T1000 (cell line): ENCODE measurements around the gene BBS1.
A peak's percentile ranks its signal among the peaks of the same experiment; 100 is the strongest.
"Not testable (repeated sequence)": the region's sequence is repeated elsewhere in the genome, so short reads cannot be mapped to it uniquely, and the experiment has no call there.

Experiments used
- DNase-seq: peaks from one replicate; lab custom pipeline; 2025; ENCODE audit warnings: mixed read lengths; lab: John Stamatoyannopoulos, UW

Gene BBS1

DNA sequence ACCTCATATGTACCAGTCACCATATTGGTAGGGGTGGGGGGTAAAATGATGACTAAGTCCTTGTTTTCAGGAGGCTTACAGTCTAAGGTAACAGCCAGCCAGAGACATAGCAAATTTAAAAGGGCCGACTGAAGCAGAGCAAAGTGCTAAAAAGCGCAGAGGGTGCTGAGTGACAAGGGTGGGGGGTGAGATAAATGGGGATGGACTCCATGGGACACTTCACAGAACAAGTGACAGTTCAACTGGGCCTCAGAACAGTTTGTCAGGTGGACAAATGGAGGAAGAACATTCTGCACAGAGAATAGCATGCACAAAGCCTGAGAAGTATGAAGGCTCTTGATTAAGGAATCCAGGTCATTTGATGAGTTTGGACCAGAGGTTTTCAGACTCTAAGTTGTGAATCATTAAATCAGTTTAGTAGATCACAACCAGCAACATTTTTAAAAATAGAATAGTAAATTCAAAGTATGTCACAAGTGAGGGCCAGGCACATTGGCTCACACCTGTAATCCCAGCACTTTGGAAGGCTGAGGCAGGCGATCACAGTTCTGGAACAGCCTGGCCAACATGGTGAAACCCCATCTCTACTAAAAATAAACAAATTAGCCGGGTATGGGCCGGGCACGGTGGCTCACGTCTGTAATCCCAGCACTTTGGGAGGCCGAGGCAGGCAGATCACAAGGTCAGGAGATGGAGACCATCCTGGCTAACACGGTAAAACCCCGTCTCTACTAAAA is 14.0 kb downstream of the BBS1 start:
- no peak for DNase-seq

DNA sequence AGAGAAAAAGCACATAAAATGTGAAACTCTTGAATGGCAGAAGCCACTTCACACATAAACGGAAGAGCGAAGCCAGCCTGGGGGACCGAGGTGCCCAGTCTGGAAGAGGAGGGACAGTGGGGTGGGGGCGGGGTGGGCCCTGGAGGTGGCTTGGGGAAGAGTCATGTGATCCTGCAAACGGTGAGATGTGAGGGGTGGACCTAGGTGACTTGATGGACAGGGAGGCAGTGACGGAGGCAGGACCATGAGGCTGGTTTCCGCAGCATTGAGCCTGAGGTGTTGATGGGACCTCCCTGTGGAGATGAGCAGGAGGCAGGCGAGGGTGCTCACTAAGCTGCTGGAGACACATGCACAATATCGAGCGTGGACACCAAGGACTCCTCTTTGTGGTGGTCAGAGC is 18.6 kb downstream of the BBS1 start:
- DNase-seq: no peak

DNA sequence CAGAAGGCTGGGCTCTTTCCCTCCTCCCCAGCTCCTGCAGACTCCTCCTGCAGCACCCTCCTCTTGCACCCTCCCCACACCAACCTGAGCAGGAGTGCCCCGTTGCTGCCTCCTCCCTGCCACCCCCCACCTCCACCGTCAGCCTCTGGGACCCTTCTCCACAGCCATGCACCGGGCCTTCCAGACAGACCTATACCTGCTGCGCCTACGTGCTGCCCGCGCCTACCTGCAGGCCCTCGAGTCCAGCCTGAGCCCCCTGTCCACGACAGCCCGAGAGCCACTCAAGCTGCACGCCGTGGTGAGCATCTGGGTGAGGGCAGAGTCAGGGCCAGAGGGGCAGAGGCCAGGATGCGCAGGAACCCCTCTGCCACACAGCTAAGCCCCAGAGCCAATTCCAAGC is 19.2 kb downstream of the BBS1 start:
- no peak for DNase-seq

DNA sequence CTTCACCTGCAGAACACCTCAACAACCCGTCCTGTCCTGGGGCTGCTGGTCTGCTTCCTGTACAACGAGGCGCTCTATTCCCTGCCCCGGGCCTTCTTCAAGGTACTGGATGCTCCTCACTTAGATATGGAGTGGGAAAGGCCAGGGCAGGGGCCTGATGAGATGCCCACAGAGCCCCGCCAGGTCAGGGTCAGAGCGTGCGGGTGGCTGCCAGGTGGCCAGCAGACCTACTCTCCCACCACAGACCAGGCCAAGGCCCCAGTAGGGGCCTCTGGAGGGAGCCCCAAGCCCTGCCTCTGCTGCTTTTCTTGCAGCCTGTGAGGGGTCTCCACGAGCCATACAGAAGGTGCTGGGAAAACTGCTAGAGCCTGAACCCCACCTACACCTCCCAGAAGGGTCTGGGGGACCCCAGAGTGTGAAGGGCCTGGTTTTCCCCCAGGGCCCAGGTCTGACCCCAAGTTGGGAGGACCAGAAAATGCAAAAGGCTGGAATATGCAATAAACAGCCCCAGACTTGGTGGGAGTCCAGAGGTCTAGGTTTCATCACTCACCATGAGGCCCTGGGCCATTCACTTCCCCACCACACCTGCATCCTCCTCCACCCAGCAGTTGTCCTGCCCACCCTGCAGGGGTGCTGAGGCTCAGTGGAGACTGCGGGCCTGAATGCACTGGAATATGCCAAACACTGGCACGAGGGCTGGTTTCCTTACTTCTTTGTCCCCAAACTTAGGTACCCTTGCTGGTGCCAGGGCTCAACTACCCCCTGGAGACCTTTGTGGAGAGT is 20.7 kb downstream of the BBS1 start:
- no peak for DNase-seq

DNA sequence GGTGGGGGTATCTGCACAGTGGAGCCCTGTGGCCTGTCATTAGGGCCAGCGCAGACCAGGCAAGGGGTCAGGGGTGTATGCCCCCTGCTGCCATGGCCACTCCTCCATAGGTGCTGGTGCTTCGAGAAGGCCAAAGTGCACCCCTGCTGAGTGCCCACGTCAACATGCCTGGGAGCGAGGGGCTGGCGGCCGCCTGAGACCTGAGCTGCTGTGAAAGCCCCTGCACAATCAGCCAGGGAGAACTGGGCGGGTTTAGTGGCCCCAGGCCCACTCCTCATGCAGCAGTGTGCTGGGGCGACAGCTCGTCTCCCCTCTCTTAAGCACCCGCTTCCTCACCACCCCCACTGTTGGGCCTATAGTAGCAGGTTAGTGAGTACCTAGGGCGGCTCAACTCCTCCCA is 21.4 kb downstream of the BBS1 start:
- no peak for DNase-seq

DNA sequence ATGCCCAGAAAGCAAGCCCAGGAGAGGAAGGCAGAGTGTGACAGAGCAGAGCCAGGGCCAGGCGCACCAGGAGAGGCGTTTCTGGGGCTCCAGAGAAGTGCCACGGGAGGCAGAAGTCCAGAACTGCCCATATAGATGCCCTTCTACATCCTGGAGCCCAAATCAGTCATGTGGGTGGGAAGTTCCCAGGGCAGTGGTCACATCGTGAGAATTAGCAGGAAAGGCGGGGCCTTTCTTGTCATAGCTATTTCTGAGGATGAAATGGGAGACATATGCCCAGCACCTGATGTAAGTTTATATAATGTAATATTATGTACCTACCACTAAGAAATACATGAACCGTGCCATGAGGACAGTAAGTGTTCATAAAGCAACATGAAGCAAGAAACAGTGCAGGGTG is 22.3 kb downstream of the BBS1 start:
- no peak for DNase-seq

DNA sequence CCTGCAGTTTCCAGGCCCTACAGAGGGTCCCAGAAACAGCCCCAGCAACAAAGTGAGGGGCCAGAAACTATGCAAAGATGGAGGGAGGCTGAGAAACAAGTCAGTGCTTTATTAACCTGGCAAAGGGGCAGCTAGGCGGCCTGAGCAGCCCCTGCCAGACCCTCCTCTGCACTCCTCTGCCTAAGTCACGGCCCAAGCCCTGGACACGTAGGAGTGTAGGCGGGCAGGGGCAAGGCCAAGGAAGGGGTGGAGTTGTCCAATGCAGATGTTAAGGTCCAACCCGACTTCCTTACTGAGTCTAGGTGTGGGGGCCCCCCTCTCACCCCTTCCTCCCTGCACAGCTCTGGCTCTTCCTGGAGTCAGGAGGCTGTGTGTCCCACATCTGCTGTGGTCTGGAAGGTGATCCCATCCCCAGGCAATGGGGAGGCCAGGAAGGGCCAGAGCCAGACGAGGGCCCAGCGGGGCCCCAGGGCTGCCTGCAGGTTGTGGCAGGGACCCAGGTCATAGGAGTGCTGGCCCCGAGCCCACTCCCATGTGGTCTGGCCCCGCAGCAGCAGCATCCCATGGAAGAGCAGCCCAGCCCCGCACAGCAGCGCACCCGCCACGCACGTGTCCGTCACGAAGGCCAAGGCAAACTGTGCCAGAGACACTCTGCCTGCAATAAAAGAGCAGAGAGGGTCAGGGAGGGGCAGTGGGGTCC is 28.9 kb downstream of the BBS1 start:
- DNase-seq: no peak

DNA sequence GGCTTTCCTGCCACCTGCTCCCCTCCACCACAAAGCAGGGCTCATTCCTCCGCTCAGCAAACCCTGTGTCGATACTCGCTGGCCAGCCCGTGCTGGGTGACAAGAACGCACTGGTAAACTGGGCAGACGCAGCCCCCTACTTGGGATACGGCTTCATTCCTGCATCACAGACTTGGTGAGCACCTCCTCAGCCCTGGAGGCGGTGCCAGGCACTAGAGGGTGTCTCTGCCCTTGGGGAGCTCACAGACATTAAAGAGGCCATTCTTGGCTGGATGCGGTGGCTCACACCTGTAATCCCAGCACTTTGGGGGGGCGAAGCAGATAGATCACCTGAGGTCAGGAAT is 29.4 kb downstream of the BBS1 start:
- DNase-seq: no peak

DNA sequence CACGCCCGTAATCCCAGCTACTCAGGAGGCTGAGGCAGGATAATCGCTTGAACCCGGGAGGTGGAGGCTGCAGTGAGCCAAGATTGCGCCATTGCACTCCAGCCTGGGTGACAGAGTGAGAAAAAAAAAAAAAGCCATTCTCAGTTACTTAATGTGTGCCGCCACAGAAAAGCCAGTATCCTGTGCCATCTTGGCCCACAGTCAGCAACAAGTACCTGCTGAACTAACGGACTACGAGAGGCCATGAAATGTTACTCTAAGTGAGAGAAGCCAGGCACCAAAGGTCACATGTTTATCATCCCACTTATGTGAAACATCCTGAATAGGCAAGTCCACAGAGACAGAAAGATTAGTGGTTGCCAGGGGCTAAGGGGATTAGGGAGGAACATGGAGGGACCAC is 30.2 kb downstream of the BBS1 start:
- not testable (repeated sequence) for DNase-seq

DNA sequence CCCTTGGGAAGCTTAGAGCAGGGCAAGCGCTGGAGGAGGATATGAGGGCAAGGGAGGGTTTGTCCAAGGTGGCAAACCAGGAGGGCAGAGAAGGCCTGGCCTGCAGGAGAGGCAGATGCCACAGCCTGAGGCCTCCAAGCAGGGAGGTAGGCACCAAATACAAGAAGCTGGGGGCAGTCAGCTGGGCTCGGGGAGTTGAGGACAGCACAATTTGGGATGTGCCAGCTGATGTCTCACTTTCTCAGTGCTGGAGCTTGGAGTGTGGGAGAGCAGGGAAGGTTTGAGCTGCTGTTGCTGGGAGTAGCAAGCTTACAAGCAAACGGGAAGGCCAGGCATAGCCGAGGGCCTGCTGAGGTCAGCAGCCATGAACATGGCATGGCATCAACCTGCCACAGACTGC is 31.5 kb downstream of the BBS1 start:
- no peak for DNase-seq

DNA sequence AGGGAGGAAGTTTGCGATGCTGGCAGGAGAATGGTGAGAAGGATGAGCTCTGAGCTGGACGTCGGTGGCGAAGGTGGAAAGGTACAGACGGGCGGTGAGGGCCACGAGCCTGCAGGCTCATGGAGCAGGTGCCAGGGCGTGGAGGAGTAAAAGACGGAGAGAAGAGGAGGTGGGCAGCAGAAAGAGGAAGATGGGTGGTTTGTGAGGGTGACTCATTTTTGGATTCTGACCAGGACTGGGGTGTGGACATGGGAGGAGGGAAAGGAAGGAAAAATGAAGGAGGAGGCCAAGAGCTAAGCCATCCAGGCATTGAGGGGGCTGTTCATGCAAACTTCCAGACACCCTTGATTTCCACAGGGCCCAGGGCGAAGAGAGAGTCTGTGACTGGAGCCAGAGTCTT is 31.9 kb downstream of the BBS1 start:
- no peak for DNase-seq

DNA sequence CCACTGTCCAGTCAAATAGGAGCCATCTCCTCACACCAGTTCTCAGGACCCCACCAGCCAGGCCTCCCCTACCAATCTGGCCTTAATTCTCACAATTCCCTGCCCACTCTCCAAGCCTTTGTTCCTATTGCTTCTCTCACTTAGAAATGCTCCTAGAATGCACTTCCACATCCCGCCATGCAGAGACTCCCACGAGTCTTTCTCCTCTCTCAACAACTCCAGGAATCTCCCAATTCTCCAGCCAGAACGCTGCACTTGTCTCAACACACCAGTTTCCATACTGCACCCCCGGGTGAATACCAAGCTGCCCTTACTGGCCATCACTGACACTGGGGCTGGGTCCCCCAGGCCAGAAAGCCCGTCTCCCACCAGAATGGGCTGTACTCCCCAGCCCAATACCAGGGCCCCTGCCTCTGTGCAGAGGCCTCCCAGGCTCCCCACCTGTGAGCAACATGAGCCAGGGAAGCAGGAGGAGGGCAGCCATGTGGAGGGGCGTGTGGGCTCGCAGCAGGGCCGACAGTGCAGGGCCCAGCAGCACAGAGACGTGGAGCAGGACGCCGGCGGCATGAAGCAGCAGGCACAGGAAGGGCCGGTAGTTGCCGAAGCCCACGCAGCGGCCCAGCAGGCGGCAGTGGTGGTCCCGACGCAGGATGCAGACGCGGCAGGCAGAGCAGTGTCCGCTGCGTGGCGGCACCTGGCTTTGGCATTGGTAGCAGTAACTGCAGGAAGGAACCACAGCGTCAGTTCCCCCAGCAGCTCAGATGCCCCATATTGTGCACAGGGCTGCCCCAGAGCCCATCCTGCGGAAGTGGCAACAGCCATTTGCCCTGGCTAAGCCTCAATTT is 33.0 kb downstream of the BBS1 start:
- no peak for DNase-seq

DNA sequence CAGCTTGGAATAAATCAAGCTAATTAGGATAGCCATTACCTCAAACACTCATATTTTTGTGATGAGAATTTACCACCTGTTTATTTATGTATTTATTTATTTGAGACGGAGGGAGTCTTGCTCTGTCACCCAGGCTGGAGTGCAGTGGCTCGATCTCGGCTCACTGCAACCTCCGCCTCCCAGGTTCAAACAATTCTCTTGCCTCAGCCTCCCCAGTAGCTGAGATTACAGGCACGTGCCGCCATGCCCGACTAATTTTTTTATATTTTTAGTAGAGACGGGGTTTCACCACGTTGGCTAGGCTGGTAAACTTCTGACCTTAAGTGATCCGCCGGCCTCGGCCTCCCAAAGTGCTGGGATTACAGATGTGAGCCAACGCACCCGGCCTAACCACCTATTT is 34.5 kb downstream of the BBS1 start:
- DNase-seq: not testable (repeated sequence)

DNA sequence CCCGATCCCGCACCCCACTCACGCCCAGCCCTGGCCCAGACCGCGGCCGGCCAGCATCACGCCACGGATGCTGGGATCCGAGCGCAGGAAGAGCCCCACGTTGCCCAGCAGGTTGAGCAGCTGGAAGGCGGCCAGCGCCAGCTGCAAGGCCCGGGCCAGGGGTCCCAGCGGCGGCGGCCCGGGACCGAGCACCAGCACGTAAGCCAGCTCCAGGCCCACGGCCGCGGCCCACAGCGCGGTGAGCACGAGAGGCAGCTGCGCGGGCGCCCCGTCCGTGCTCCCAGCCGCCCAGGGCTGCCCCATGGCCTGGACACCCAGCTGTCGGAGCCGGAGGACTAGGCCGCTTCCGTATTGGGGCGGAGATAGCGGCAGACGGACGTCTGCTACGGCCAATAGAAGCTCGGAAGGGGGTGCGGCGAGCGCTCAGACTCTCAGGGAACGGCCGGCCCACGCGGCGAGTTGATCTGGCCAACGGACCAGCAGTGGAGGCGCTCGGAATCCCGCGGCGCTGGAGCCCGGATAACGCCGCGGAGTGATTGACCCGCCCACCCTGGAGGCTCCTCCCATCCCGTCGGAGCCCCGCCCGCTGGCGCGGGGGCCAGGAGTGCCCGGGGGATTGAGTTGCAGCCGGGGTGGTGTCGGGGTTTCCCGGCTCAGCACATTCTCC is 35.4 kb downstream of the BBS1 start, which contains the start of gene ZDHHC24:
Gene ZDHHC24 (minus strand): TSS at position 348 of the 667 bp plus-strand sequence. CDS start 45 bp downstream, at position 303.
- peak; percentile 97 for DNase-seq

DNA sequence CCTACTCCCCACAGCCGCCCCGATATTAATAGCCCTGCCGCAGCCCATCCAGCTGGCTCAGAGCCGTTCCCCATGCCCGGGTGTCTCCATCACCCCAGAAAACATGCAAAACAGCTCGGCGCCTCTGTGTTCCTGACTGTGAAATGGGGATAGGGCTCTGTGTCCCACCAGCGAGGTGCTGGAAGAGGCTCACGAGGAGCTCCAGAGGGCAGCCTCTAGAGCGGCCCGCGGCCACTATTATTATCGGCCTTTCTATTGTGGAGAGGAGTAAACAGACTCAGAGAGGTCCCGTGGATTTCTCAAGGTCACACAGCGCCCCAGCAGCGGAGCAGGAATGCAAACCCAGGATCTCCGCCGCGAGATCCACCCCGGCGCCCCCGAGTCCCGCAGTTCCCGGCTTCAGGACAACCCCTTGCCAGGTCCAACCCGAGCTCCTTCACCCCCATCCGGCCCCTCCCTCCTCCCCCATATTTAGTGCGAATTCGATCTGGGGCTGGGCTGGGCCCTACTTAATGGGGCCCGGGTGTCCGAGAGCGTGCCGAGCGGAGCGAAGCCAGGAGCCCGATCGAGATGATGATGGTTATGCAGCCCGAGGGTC is 36.0 kb downstream of the BBS1 start, which contains the start of gene ACTN3:
Gene ACTN3 (plus strand): TSS at position 536 of the 598 bp plus-strand sequence. CDS start 35 bp downstream, at position 571.
- no peak for DNase-seq

DNA sequence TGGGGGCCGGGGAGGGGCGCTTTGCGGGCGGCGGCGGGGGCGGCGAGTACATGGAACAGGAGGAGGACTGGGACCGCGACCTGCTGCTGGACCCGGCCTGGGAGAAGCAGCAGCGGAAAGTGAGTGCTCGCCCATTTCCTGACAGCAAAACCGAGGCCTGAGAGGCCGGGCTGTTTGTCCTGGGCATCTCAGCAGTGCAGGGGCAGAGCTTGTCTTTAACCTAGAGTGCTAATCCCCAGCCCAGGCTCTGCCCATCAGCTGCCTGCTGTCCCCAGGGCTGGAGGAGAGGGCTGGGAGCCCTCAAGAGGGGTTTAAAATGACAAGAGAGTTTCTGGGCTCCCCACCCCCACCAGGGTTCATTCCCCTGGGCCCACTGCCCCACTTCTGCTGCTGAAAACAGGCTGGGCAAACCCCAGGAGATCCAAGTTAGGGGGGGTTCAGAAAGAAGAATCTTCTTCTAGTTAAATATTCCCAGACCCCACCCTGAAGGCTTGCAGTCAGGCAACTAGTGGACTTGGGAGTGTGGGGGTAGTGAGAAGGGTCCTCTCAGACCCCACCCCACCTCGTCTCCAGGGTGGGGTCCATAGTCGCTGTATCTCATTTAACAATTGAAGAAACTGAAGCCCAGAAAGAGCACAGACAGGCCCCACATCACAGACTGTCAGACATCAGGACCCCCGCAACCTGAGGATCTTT is 36.7 kb downstream of the BBS1 start:
- DNase-seq: no peak

DNA sequence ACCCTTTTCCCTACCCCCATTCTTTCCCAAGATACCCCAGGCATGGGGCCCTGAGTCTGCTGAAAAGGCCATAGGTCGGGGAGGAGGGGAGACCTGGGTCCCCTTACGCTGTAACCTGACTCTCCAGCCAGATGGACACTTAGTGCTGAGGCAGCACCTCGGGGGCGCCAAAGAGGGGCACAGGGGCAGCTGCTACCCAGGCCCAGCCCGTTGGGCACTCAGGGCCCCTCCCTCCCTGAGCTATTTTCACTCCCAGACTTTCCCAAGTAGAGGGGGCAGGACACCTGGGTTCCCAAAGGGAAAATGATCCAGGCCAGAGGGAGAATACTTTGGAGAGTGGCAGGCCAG is 37.2 kb downstream of the BBS1 start:
- DNase-seq: no peak

DNA sequence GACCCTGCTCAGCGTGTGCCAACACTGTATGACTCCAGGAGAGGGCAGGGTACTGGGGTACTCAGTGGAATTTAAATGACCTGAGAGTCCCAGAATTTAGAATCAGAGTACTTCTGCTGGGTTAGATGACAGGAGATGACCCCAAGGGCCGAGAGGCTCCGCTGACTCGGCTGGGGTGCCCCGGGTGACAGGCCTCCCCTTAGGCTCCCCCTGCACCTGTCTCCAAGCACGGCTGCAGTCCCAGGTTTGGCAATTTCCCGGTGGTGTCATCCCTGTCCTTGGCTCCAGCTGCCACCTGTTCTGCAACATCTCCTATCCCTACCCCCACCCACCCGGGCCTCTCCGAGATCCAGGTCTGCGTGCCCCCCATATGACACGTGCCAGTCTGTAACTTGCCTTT is 37.6 kb downstream of the BBS1 start:
- no peak for DNase-seq

DNA sequence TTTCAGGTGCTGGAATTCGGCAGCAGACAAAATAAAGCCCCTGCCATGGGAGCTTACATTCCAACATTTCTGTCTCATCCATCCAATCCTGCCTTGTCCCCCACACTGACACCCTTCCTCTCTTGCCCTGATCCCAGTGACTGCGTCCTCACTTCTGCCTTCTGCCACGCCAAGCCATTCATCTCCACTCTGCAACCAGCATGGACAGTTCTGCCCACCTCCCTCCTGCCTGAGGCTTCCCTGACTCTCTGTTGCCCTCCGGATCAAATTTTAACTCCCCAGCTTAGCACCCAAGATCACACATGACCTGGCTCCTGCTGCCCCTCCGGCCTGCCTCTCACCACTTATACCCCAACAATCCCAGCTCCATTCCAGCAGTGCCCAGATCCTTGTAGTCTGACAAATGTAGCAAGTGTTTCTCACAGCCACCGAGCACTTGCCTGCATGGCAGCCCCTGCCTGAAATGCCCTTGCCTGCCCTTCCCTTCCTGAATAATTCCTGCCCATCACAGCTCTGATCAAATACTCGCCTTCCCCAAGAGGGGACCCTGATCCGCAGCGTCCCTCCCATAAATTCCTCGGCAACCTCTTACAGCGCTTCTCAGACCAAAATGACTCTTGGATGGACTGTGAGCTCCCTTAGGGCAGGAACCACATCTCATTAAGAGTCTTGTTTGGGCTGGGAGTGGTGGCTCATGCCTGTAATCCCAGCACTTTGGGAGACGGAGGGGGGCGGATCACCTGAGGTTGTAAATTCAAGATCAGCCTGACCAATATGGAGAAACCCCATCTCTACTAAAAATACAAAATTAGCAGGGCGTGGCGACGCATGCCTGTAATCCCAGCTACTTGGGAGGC is 38.6 kb downstream of the BBS1 start:
- no peak for DNase-seq
